HG03039 (cell line): ENCODE results near the gene SRPK2.

ENCODE experiments used
- ATAC-seq: cut with Tn5 transposase; IDR thresholded peaks from one replicate; pipeline ENCODE4 v1.9.1; 2021; ENCODE audit warnings: mild to moderate bottlenecking, moderate library complexity; ENCODE audit not compliant: unreplicated experiment

SRPK2 gene

DNA sequence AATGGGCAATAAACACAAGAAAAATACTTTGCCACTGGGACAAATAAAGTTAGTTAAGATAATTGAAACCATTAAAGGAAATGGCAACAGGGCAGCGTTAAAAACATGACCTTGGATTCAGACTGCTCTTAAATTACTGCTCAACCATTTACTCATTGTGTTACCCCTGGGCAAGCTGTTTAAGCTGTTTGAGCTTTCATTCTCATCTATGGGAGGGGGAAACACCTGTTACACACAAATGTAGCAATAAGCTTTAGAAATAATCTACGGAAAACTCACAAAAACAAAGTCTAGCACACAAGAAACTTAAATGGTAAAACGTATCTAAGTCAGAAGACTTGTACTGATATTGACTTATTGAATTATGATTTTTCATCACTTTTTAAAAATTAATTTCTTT lies 237.6 kb downstream of the SRPK2 start:
- ATAC-seq, result no peak

DNA sequence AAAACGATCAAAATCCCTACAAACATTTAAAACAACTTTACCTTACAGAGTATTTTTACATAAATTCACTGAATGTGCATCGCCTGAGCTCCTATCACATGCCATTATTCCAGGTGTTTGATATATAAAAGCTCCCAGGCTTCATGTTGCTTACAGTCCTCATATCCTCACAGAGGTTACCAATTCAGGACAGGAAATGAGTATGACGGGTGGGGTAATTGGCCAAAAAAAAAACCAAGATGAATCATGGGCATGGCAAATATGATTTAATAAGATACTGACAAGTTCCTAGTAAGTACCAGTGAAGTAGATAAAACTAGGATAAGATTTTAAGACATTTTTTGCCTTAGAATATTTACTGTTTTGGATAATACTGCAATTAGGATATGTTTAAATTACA lies 238.9 kb downstream of the SRPK2 start:
- ATAC-seq, result no peak

- ATAC-seq, result no peak
These were observed 247.7 kb downstream of the SRPK2 start for GRCh38 chr7:105141068-105141467.

GRCh38 chr7:105139381-105139780 lies 249.3 kb downstream of the SRPK2 start:
- ATAC-seq, result no peak

- ATAC-seq, result no peak
These were observed 250.8 kb downstream of the SRPK2 start for GRCh38 chr7:105137898-105138297.

- no peak for ATAC-seq
These were observed 252.5 kb downstream of the SRPK2 start for GRCh38 chr7:105136221-105136620.

- ATAC-seq, result no peak
These were observed 254.6 kb downstream of the SRPK2 start for GRCh38 chr7:105133986-105134655.

DNA sequence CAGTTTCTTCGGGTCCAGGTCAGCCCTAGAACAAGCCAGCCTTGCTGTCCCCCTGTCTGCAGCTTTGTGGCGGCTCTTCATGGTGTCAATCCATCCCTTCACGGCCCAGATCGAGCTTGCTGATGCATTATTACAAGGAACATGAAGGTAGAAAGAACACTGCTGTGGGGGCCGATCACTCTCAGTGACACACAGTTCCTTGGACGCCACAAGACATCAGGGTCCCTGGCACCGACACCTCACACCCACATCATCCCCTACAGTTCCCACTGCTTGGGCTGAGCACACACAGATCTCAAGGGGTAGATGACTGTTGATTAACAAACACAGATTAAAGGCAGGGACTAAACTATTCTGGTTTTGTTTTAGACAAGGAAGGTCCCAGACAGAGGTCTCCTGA lies 255.4 kb downstream of the SRPK2 start:
- no peak for ATAC-seq

- no peak for ATAC-seq
These were observed 255.9 kb downstream of the SRPK2 start for GRCh38 chr7:105132835-105133234.

DNA sequence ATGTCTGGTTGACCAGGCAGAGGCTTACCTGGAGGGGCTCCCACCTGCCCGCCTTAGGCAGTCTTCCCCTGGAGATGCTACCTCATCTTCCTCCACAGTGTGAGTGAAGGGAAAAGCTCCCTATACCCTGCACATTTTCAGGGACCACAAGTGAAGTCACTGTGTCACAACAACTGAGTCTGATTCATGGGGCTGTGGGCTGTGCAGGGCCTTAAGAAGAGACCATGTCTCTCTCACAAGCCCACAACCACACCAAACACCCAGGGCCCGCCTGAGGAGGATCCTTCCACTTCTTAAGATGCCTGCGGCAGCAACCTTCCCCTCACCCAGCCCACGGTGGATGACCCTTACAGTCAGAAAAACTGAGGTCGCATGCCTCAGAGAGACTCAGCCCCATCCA lies 256.4 kb downstream of the SRPK2 start:
- ATAC-seq, result no peak

- ATAC-seq, result no peak
These were observed 256.8 kb downstream of the SRPK2 start for GRCh38 chr7:105131890-105132289.

DNA sequence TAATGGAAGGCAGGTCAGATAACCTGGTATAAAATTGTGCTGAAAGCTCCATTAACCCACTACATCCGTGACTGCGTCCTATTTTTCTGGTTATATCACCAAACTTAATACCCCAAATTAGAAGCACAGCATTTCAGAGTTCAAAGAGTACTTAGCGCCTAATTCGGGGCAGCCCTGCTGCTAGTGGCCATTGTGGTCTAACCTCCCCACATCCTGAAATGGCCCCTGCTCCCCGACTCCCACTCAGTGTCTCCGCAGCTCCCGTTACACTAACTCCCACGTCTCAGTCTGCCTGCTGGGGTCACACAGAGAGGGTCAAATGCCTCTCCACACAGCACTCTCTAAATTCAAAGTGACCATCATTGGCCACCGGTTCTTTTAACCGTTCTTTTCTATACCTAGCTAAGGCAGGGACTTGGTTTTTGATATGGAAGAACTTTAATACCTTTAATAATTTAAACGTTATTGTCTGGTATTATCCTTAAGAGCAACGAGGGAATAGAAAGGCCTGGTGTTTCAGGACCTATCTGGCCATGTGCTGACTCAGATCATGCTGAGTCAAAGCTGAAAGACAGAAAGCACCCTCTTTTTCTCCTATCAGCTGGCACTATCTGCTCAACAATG lies 257.6 kb downstream of the SRPK2 start:
- ATAC-seq, result peak; percentile 82

- ATAC-seq, result no peak
These were observed 258.1 kb downstream of the SRPK2 start for GRCh38 chr7:105130580-105130979.

- no peak for ATAC-seq
These were observed 258.7 kb downstream of the SRPK2 start for GRCh38 chr7:105130048-105130447.

GRCh38 chr7:105127179-105127578 lies 261.5 kb downstream of the SRPK2 start:
- ATAC-seq, result no peak

- no peak for ATAC-seq
These were observed 262.2 kb downstream of the SRPK2 start for GRCh38 chr7:105126436-105126975.

DNA sequence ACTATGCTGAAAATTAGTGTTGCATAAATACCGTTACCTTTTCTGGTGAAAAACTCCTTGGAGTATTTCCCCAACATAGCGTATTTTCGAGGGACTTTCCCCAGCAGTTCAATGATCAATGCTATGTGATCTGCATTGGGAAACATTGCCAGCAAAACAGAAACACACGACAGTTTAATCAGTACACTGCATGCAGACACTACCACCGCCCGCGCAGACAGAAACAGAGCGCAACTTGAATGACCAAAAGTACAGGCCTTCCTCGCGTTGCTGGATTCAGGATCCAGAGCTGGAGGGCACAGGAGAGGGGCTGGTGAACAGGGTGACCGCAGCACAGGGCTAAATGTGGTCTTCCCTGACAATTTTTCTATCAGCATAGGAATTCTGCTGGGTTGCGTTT lies 263.0 kb downstream of the SRPK2 start:
- ATAC-seq, result no peak

- ATAC-seq, result no peak
These were observed 266.1 kb downstream of the SRPK2 start for GRCh38 chr7:105122619-105123018.

GRCh38 chr7:105118612-105119600 lies 269.8 kb downstream of the SRPK2 start:
- ATAC-seq, result no peak

GRCh38 chr7:105112440-105113418 lies 276.0 kb downstream of the SRPK2 start:
- ATAC-seq, result no peak
